GM12878 (cell line): ENCODE measurements around the gene GRIK2. TPM values are rescaled to one million over a fixed set of nuclear protein-coding genes. Genes with fewer than 3 reads are reported as not detected.

ENCODE experiments used
- ATAC-seq: fragments of 200-7000 bp; cut with Tn5 transposase; 3 replicates; pipeline ENCODE4 v1.9.1; 2020; ENCODE audit warnings: mild to moderate bottlenecking, moderate library complexity
- BruUV-seq: library from RNA; stranded (reverse); fragments of 400-500 nt; replicated peaks from 2 replicates; lab custom pipeline; 2021; lab: Mats Ljungman, UMichigan
- CTCF ChIA-PET: fragments of 300-600 bp; sonication (Branson Sonifier 250); formaldehyde crosslinking; extraction: SDS; loops from one replicate; lab custom pipeline; 2021; ENCODE audit warnings: inconsistent platforms; lab: Yijun Ruan, JAX
- POLR2A ChIA-PET: fragments of 350-600 bp; formaldehyde crosslinking; extraction: SDS; loops from one replicate; lab custom pipeline; 2021; ENCODE audit warnings: inconsistent platforms; lab: Charles Lee
- RAD21 ChIA-PET: fragments of 300-600 bp; sonication (Branson Sonifier 250); formaldehyde crosslinking; loops from one replicate; lab custom pipeline; 2023; ENCODE audit warnings: antibody characterized with exemption; ENCODE audit not compliant: unreplicated experiment; lab: Charles Lee
- SMC1A ChIA-PET: fragments of 300-600 bp; sonication (Branson Sonifier 250); formaldehyde crosslinking; loops from one replicate; lab custom pipeline; 2023; ENCODE audit not compliant: unreplicated experiment, uncharacterized antibody; lab: Charles Lee
- DNase-seq: peaks from one replicate; pipeline ENCODE4 v3.0.0-alpha.2; 2011; ENCODE audit warnings: low read depth, low spot score
- FAIRE-seq: peaks from 3 replicates; lab custom pipeline; 2011; peaks lifted over from hg19 to GRCh38; lab: Jason Lieb, UNC
- H2AFZ ChIP-seq: 2 replicates; pipeline ENCODE4 v1.6.0; 2011; ENCODE audit warnings: low read depth, low read length, control low read depth; ENCODE audit not compliant: control insufficient read depth
- H3K27ac ChIP-seq: 2 replicates; pipeline ENCODE4 v1.5.1; 2011; ENCODE audit warnings: control low read depth; ENCODE audit not compliant: control insufficient read depth, insufficient read depth
- H3K27me3 ChIP-seq, 2 experiments: replicated peaks in 1 of 2; 2 replicates each; pipeline versions ENCODE4 v1.6.0 to v1.6.1; 2011; ENCODE audit warnings: low read length in 1 of 2; ENCODE audit not compliant: control insufficient read depth in 2 of 2, insufficient read depth in 2 of 2
- H3K36me3 ChIP-seq, 2 experiments: 2 replicates each; pipeline ENCODE4 v1.5.1; 2011; ENCODE audit warnings: low read length in 1 of 2; ENCODE audit not compliant: control insufficient read depth in 2 of 2, insufficient read depth in 2 of 2
- H3K4me1 ChIP-seq: 2 replicates; pipeline ENCODE4 v1.6.1; 2011; ENCODE audit warnings: mild to moderate bottlenecking, low read length, moderate library complexity, mixed read lengths; ENCODE audit not compliant: control insufficient read depth, insufficient read depth
- H3K4me2 ChIP-seq: 2 replicates; pipeline ENCODE4 v1.6.0; 2011; ENCODE audit warnings: control low read depth; ENCODE audit not compliant: control insufficient read depth, insufficient read depth
- H3K4me3 ChIP-seq: fragments of 200-600 bp; sonication (generic); 2 replicates; pipeline ENCODE4 v1.5.1; 2016
- H3K79me2 ChIP-seq: 2 replicates; pipeline ENCODE4 v1.6.0; 2011; ENCODE audit warnings: low read length; ENCODE audit not compliant: control insufficient read depth, insufficient read depth
- H3K9ac ChIP-seq: 2 replicates; pipeline ENCODE4 v1.8.0; 2011; ENCODE audit warnings: low read length, control low read depth, mixed read lengths; ENCODE audit not compliant: control insufficient read depth, insufficient read depth
- H3K9me3 ChIP-seq: replicated peaks from 3 replicates; pipeline ENCODE4 v1.5.1; 2011; ENCODE audit warnings: mild to moderate bottlenecking, low read length; ENCODE audit not compliant: control insufficient read depth, insufficient read depth
- H4K20me1 ChIP-seq: 2 replicates; pipeline ENCODE4 v1.6.0; 2011; ENCODE audit not compliant: control insufficient read depth, insufficient read depth
- IKZF2 ChIP-seq, 2 experiments: fragments of 450-650 bp; IDR thresholded peaks; 2 replicates each; pipeline ENCODE4 v1.6.1; 2017; ENCODE audit warnings: mild to moderate bottlenecking in 2 of 2, moderate library complexity in 2 of 2
- NFIC ChIP-seq: IDR thresholded peaks from 2 replicates; pipeline ENCODE4 v1.6.1; 2012; ENCODE audit warnings: low read depth, mild to moderate bottlenecking, inconsistent platforms, low read length, moderate library complexity
- RUNX3 ChIP-seq: IDR thresholded peaks from 2 replicates; pipeline ENCODE4 v1.6.1; 2012; ENCODE audit warnings: low read length, inconsistent platforms
- SMC3 ChIP-seq: IDR thresholded peaks from 2 replicates; pipeline ENCODE4 v1.6.1; 2011; ENCODE audit warnings: low read length, improper control_type of control experiment, borderline replicate concordance
- SREBF2 ChIP-seq: IDR thresholded peaks from 2 replicates; pipeline ENCODE4 v1.6.1; 2012; ENCODE audit warnings: mild to moderate bottlenecking, low read length
- SRF ChIP-seq, 2 experiments: IDR thresholded peaks; 2 replicates each; pipeline ENCODE4 v1.6.1; 2011; ENCODE audit warnings: low read depth in 2 of 2, low read length in 2 of 2, mild to moderate bottlenecking in 1 of 2, moderate library complexity in 1 of 2
- ZNF274 ChIP-seq: IDR thresholded peaks from one replicate; pipeline ENCODE4 v1.8.0; 2011; ENCODE audit not compliant: insufficient read length, insufficient read depth
- WGBS: methylation state at CpG from one replicate; pipeline ENCODE4 v1.1.6; 2016; ENCODE audit warnings: low lambda C conversion rate; ENCODE audit not compliant: insufficient replicate concordance, insufficient coverage; ENCODE audit errors: missing lambda C conversion rate; 5-methylcytosine and 5-hydroxymethylcytosine counted together
- in situ Hi-C: fragments of 300-500 bp; cut with MboI; formaldehyde crosslinking; loops from 9 replicates; pipeline ENCODE4 v1.14.3; 2018; ENCODE audit warnings: mixed read lengths
- intact Hi-C: fragments of 100-400 bp; cut with micrococcal nuclease; formaldehyde crosslinking; loops from one replicate; pipeline ENCODE4 v1.14.2; 2022; ENCODE audit not compliant: unreplicated experiment
- polyA plus RNA-seq, 11 experiments: library from polyadenylated mRNA; depleted of rRNA in 4 of 11; unstranded in 6 of 11; stranded (reverse) in 5 of 11; fragments of >200 nt; fragmentation: Nextera tagmentation in 4 of 11; fragmentation: Illumina TruSeq in 1 of 11; extraction: Ambion mirVana in 4 of 11; extraction: Trizol in 1 of 11; gene quantifications; 1 replicate in 1 of 11; 2 replicates in 10 of 11; pipeline versions ENCODE4 v1.2.1 to v1.2.3, GENCODE V29; 2011 to 2016; ENCODE audit warnings: inconsistent platforms in 2 of 11, missing spikeins in 2 of 11, low read depth in 1 of 11
- total RNA-seq, 4 experiments: library from RNA; depleted of rRNA in 3 of 4; stranded (reverse); fragments of >200 nt in 3 of 4; fragmentation: Illumina TruSeq in 1 of 4; extraction: Trizol in 1 of 4; gene quantifications; 2 replicates each; pipeline versions ENCODE4 v1.2.1 to v1.2.3, GENCODE V29; 2013 to 2021
- TF ChIP-seq, protein P1 (sequence below): IDR thresholded peaks from 2 replicates; pipeline ENCODE4 v1.6.1; 2012; ENCODE audit warnings: mild to moderate bottlenecking, low read depth, low read length
- TF ChIP-seq, protein P2 (sequence below): fragments of 450-650 bp; IDR thresholded peaks from 2 replicates; pipeline ENCODE4 v1.6.1; 2017; ENCODE audit warnings: mild to moderate bottlenecking, moderate library complexity

The GRIK2 gene
- total and polyA plus RNA-seq, 10 of the 15 experiments (the other 5 are each of a cell fraction or from before 2014, with no cell fraction given), result not detected

DNA sequence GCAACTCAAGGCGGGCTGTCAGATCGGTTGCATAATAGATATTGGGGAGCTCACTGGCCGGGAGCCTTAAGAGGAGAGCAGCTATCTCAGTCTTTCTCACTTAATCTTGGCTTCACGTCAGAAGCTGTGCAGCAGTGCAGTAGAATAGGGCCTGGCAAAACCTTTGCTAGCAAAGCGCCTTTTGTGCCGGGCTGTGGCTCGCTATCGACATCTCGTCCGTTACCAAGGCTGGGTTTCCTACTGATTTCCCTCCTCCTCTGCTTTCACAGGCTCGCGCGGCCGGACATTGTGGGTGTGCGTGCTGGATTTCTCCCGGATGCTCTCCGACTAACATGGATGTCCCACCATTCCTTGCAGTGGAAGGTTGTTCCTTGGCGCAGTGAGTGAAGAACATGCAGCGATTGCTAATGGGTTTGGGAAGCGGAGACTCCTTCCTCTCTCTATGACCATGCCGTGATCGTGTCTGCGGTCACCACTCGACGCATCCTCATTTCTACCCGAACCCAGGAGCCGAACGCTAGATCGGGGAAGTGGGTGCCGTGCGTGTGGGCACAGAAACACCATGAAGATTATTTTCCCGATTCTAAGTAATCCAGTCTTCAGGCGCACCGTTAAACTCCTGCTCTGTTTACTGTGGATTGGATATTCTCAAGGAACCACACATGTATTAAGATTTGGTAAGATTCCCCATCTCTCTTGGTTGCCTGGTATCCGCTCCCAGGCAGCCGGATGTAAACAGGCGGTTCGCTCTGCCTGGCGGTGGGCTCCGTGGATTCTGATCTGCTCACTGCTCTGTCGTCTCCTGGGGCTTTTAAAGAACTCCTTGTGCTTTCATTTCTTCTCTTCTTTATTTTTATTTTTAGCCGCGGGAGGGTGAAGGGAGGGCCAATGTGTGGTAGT is 5.5 kb downstream of the GRIK2 start:
- ChIA-PET POLR2A (no interaction called here), SMC1A (interaction anchor here (1.3 kb wide), 1 partner anchor 8 kb away, joined by 5 read pairs; no protein-coding TSS in a partner anchor), RAD21 (no interaction called here), CTCF (no interaction called here)
- Histone ChIP-seq H3K27ac (no peak overlapping the region), H3K36me3 (no peaks in the 10 kb centered on the region), H2AFZ (no peak overlapping the region), H4K20me1 (no peaks in the 10 kb centered on the region), H3K79me2 (no peaks in the 10 kb centered on the region), H3K4me3 (no peak overlapping the region), H3K4me1 (no peaks in the 10 kb centered on the region), H3K9ac (no peak overlapping the region), H3K9me3 (no peaks in the 10 kb centered on the region), H3K4me2 (no peak overlapping the region), H3K27me3 (peaks cover 12 to 18% of the 10 kb centered on the region in 2 experiments)
- FAIRE-seq (no peak), DNase-seq (no peak), ATAC-seq (no peak)
- intact Hi-C loops (no loop called here), in situ Hi-C loops (no loop called here)
- BruUV-seq, result no TSS peak
- 41% methylated on average over 42 of the region's 43 CpGs for WGBS
- TF ChIP-seq ZNF274 (no peak), RUNX3 (no peak), SREBF2 (no peak), SMC3 (no peak), IKZF2 (IDR thresholded peaks at IDR 0.05) (no peak), NFIC (no peak), SRF (IDR thresholded peaks at IDR 0.05; ENCODE audit: low read depth in 2 of 2, low read length in 2 of 2) (no peak)
- TF ChIP-seq, protein P1, sequence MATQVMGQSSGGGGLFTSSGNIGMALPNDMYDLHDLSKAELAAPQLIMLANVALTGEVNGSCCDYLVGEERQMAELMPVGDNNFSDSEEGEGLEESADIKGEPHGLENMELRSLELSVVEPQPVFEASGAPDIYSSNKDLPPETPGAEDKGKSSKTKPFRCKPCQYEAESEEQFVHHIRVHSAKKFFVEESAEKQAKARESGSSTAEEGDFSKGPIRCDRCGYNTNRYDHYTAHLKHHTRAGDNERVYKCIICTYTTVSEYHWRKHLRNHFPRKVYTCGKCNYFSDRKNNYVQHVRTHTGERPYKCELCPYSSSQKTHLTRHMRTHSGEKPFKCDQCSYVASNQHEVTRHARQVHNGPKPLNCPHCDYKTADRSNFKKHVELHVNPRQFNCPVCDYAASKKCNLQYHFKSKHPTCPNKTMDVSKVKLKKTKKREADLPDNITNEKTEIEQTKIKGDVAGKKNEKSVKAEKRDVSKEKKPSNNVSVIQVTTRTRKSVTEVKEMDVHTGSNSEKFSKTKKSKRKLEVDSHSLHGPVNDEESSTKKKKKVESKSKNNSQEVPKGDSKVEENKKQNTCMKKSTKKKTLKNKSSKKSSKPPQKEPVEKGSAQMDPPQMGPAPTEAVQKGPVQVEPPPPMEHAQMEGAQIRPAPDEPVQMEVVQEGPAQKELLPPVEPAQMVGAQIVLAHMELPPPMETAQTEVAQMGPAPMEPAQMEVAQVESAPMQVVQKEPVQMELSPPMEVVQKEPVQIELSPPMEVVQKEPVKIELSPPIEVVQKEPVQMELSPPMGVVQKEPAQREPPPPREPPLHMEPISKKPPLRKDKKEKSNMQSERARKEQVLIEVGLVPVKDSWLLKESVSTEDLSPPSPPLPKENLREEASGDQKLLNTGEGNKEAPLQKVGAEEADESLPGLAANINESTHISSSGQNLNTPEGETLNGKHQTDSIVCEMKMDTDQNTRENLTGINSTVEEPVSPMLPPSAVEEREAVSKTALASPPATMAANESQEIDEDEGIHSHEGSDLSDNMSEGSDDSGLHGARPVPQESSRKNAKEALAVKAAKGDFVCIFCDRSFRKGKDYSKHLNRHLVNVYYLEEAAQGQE, result no peak
- TF ChIP-seq, protein P2, sequence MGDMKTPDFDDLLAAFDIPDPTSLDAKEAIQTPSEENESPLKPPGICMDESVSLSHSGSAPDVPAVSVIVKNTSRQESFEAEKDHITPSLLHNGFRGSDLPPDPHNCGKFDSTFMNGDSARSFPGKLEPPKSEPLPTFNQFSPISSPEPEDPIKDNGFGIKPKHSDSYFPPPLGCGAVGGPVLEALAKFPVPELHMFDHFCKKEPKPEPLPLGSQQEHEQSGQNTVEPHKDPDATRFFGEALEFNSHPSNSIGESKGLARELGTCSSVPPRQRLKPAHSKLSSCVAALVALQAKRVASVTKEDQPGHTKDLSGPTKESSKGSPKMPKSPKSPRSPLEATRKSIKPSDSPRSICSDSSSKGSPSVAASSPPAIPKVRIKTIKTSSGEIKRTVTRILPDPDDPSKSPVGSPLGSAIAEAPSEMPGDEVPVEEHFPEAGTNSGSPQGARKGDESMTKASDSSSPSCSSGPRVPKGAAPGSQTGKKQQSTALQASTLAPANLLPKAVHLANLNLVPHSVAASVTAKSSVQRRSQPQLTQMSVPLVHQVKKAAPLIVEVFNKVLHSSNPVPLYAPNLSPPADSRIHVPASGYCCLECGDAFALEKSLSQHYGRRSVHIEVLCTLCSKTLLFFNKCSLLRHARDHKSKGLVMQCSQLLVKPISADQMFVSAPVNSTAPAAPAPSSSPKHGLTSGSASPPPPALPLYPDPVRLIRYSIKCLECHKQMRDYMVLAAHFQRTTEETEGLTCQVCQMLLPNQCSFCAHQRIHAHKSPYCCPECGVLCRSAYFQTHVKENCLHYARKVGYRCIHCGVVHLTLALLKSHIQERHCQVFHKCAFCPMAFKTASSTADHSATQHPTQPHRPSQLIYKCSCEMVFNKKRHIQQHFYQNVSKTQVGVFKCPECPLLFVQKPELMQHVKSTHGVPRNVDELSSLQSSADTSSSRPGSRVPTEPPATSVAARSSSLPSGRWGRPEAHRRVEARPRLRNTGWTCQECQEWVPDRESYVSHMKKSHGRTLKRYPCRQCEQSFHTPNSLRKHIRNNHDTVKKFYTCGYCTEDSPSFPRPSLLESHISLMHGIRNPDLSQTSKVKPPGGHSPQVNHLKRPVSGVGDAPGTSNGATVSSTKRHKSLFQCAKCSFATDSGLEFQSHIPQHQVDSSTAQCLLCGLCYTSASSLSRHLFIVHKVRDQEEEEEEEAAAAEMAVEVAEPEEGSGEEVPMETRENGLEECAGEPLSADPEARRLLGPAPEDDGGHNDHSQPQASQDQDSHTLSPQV, result no peak
